Heart left ventricle (tissue), 13 donors: ENCODE results near the gene BCAS1.

Experiments
- POLR2A ChIP-seq, 2 donors: fragments of 450-650 bp; IDR thresholded peaks; one replicate each; pipeline ENCODE4 v1.6.1; 2017; ENCODE audit warnings: antibody characterized with exemption in 2 of 2, mild to moderate bottlenecking in 2 of 2, moderate library complexity in 2 of 2
- TF ChIP-seq, protein P1 (sequence below), 12 donors: fragments of 200-600 bp; sonication (generic) in 4 of 12; IDR thresholded peaks; one replicate each; pipeline versions ENCODE4 v1.5.0 to v1.8.0; 2018 to 2022; ENCODE audit warnings: antibody characterized with exemption in 12 of 12, mild to moderate bottlenecking in 5 of 12
- donor health status: ischemic (EF 13 %, LVEDD 7.1; RV severe dilation, severe dysfunction).
- donor health status: DM: no; HTN: yes; CAD: no.
- donor health status: DM: no; HTN: no; CAD: no.
- donor health status: ischemic (EF 25% LVEDD 6.9; RV normal size, moderate dysfunction).
- donor health status: ischemic (EF 25% LVEDD 5.7; RV mildly dilated, moderate dysfunction).
- donor health status: ischemic (EF 35%, LVEDD 5.7; RV mildly dilated, moderate dysfunction).
- donor health status: nonischemic (EF 11% LVEDD 7.7; RV severe dilation, severe dysfunction).
- donor health status: DM: yes; HTN: yes; CAD: no.
- donor health status: PGD.
- donor health status: ischemic (EF 29% LVEDD 5.4; RV normal size, mild dysfunction).
- donor health status: nonischemic (EF 23%, LVEDD 6.1; RV moderate dilation, normal function).

DNA sequence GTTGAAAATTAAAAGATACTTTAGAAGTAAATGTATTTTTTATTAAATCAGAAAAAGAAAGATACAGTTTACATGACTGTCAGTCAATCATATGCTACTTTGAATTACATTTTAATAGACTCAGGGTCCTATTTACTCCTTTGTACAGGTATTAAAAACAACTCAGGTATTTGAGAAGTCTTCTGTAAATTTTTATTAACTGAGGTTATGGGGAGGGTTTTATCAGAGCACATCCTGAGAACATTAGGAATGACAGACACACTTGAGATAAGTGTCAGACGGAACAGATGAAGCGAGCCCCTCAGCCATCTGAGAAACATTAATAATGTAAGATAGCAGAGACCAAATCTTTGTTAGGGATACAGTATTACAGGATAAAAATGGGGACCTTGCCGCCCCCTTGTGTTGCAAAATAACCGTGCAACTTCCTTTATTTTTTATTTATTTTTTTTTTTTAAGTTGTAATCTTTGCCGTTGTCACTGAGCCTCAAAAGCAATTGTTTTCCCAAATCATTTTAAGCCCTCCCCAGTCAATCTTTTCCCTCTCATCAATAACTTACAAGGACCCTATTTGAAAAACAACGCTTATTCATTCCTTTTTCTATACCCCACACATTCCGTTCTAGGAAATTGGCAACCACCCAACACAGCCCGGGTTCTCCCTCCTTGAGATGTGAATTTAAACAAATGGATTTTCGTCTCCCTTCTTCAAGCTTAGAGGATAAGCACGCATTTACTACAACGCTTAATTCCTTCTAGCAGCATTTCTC is 126.7 kb downstream of the BCAS1 start:
- TF ChIP-seq, protein P1, sequence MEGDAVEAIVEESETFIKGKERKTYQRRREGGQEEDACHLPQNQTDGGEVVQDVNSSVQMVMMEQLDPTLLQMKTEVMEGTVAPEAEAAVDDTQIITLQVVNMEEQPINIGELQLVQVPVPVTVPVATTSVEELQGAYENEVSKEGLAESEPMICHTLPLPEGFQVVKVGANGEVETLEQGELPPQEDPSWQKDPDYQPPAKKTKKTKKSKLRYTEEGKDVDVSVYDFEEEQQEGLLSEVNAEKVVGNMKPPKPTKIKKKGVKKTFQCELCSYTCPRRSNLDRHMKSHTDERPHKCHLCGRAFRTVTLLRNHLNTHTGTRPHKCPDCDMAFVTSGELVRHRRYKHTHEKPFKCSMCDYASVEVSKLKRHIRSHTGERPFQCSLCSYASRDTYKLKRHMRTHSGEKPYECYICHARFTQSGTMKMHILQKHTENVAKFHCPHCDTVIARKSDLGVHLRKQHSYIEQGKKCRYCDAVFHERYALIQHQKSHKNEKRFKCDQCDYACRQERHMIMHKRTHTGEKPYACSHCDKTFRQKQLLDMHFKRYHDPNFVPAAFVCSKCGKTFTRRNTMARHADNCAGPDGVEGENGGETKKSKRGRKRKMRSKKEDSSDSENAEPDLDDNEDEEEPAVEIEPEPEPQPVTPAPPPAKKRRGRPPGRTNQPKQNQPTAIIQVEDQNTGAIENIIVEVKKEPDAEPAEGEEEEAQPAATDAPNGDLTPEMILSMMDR (IDR thresholded peaks at IDR 0.05), result peak; percentile 44 to 76 (median 61)
- no peak for TF ChIP-seq POLR2A (IDR thresholded peaks at IDR 0.05)
